Tibial artery (tissue), 4 donors: Measurements from ENCODE around the gene OR7G2.

ENCODE experiments used
- DNase-seq, 2 donors: peaks; one replicate each; pipeline ENCODE4 v3.0.0-alpha.2; 2019
- H3K27ac ChIP-seq, 2 donors: fragments of 200-600 bp; sonication (generic) in 1 of 2; 1 replicate in 1 of 2; 2 replicates in 1 of 2; pipeline ENCODE4 v1.5.1; 2018 to 2019; ENCODE audit warnings: mild to moderate bottlenecking in 1 of 2
- H3K27me3 ChIP-seq, 2 donors: fragments of 200-600 bp; sonication (generic) in 1 of 2; one replicate each; pipeline versions ENCODE4 v1.5.1 to v1.6.0; 2016 to 2019
- H3K36me3 ChIP-seq, 3 donors: fragments of 200-600 bp; sonication (generic) in 2 of 3; one replicate each; pipeline ENCODE4 v1.5.1; 2016 to 2019; ENCODE audit warnings: mild to moderate bottlenecking in 2 of 3
- H3K4me1 ChIP-seq, 4 donors: fragments of 200-600 bp; sonication (generic) in 2 of 4; 1 replicate in 3 of 4; 2 replicates in 1 of 4; pipeline ENCODE4 v1.5.1; 2016 to 2019
- H3K4me3 ChIP-seq, 2 donors: fragments of 200-600 bp; sonication (generic) in 1 of 2; 1 replicate in 1 of 2; 2 replicates in 1 of 2; pipeline ENCODE4 v1.5.1; 2018 to 2019; ENCODE audit warnings: mild to moderate bottlenecking in 2 of 2
- H3K9me3 ChIP-seq, 3 donors: fragments of 200-600 bp; sonication (generic) in 1 of 3; one replicate each; pipeline ENCODE4 v1.5.1; 2016 to 2019
- CTCF ChIP-seq, 2 experiments: fragments of 200-600 bp in 1 of 2; fragments of 450-650 bp in 1 of 2; IDR thresholded peaks; one replicate each; pipeline ENCODE4 v1.5.1; 2017 to 2019; ENCODE audit warnings: antibody characterized with exemption in 2 of 2, mild to moderate bottlenecking in 1 of 2, moderate library complexity in 1 of 2
- intact Hi-C: fragments of 100-400 bp; cut with DNase I; formaldehyde crosslinking; loops from one replicate; pipeline ENCODE4 v1.15.0; 2023; ENCODE audit warnings: low total_unique reads

The OR7G2 gene

GRCh38 chr19:9132422-9132821, 25.1 kb upstream of the OR7G2 start:
- H3K4me3 ChIP-seq: no peak overlapping the region
- H3K9me3 ChIP-seq: no peaks in the 10 kb centered on the region
- peaks cover 0 to 16% of the 10 kb centered on the region in 2 donors for H3K27me3 ChIP-seq
- DNase-seq: no peak
- H3K27ac ChIP-seq: no peak overlapping the region
- no peaks in the 10 kb centered on the region for H3K4me1 ChIP-seq
- intact Hi-C loops: no loop called here
- TF ChIP-seq CTCF (IDR thresholded peaks at IDR 0.05): no peak
- H3K36me3 ChIP-seq: no peaks in the 10 kb centered on the region

GRCh38 chr19:9130965-9131364, 23.7 kb upstream of the OR7G2 start:
- DNase-seq: no peak
- Histone ChIP-seq H3K27ac (no peak overlapping the region), H3K4me3 (no peak overlapping the region), H3K36me3 (no peaks in the 10 kb centered on the region), H3K4me1 (no peaks in the 10 kb centered on the region), H3K27me3 (peaks cover 0 to 19% of the 10 kb centered on the region in 2 donors), H3K9me3 (no peaks in the 10 kb centered on the region)
- intact Hi-C loops: no loop called here
- no peak for TF ChIP-seq CTCF (IDR thresholded peaks at IDR 0.05)

GRCh38 chr19:9128171-9128570, 20.9 kb upstream of the OR7G2 start:
- Histone ChIP-seq H3K4me1 (no peaks in the 10 kb centered on the region), H3K4me3 (no peak overlapping the region)
- no peak for DNase-seq

GRCh38 chr19:9126900-9127405, 19.7 kb upstream of the OR7G2 start, which contains the start of gene OR7G3:
Gene OR7G3 (minus strand): TSS chr19:9126950. CDS start chr19:9126950, 0 bp downstream.
- TF ChIP-seq CTCF (IDR thresholded peaks at IDR 0.05): no peak
- H3K4me3 ChIP-seq: no peak within 1 kb of the TSS
- H3K4me1 ChIP-seq: no peaks in the 10 kb centered on the region

More at GRCh38 chr19:9128171-9128570, 20.9 kb upstream of the OR7G2 start:
- TF ChIP-seq CTCF (IDR thresholded peaks at IDR 0.05): no peak
- intact Hi-C loops: no loop called here
- Histone ChIP-seq H3K27ac (no peak overlapping the region), H3K27me3 (peaks cover 0 to 17% of the 10 kb centered on the region in 2 donors), H3K36me3 (no peaks in the 10 kb centered on the region), H3K9me3 (no peaks in the 10 kb centered on the region)

GRCh38 chr19:9116547-9116946, 9.3 kb upstream of the OR7G2 start:
- intact Hi-C loops: no loop called here
- no peak for TF ChIP-seq CTCF (IDR thresholded peaks at IDR 0.05)
- no peak for DNase-seq
- Histone ChIP-seq H3K27ac (no peak overlapping the region), H3K36me3 (no peaks in the 10 kb centered on the region), H3K4me3 (no peak overlapping the region), H3K27me3 (no peaks in the 10 kb centered on the region), H3K9me3 (no peaks in the 10 kb centered on the region), H3K4me1 (no peaks in the 10 kb centered on the region)

More at GRCh38 chr19:9126900-9127405, 19.7 kb upstream of the OR7G2 start, which contains the start of gene OR7G3:
- no peaks in the 10 kb centered on the region for H3K9me3 ChIP-seq
- H3K27ac ChIP-seq: no peak within 1 kb of the TSS
- H3K36me3 ChIP-seq: no peaks in the 10 kb centered on the region
- H3K27me3 ChIP-seq: peaks cover 0 to 17% of the 10 kb centered on the region in 2 donors
- DNase-seq: no peak
- intact Hi-C loops: no loop called here
